ENCODE data around the gene UBAP1L.
"Not testable (repeated sequence)": the region's sequence is repeated elsewhere in the genome, so short reads cannot be mapped to it uniquely, and the experiment has no call there.

Gene UBAP1L

DNA sequence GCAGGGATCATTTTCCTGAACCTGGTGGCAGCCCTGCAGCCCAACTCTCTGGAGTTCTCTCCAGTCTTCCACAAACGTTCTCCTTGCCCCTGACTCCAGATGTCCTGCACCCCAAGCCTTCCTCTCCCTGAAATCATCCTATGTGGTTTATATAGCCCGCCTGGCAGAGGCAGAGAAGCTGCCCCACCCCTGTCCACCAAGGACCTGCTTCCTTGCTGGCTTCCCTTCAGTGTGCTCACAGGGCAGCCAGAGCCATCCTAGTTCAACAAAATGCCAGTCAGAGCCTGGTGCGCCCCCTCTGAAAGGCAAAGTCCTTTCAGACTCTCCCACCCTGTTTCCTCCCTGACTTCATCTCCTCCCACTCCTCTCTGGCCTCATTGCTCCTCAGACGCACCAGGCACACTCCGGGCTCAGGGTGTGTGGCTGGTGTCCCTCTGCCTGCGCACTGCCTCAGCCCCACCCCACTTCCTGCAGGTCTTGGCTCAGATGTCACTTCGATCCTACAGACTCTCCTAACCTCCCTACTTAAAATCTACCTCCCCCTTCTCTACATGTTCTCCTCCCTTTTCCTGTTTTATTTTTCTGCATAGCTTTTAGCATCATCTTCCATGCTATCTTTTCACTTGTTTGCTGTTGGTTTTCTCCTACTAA, 32.6 kb downstream of the UBAP1L start:
- no peak for DNase-seq

- no peak for DNase-seq
Observed at GRCh38 chr15:65081758-65082157, 33.2 kb downstream of the UBAP1L start.

GRCh38 chr15:65081270-65081669, 33.7 kb downstream of the UBAP1L start:
- no peak for DNase-seq

- DNase-seq = no peak
Observed at GRCh38 chr15:65079580-65079979, 35.4 kb downstream of the UBAP1L start.

GRCh38 chr15:65077981-65078352, 37.0 kb downstream of the UBAP1L start:
- no peak for DNase-seq

- DNase-seq = no peak
Observed at GRCh38 chr15:65077291-65077980, 37.6 kb downstream of the UBAP1L start.

- no peak for DNase-seq
Observed at GRCh38 chr15:65076486-65077290, 38.3 kb downstream of the UBAP1L start, which contains the start of gene KBTBD13. TSS of gene KBTBD13 (plus strand) at chr15:65076746. CDS start at chr15:65076816, 70 bp downstream.

- DNase-seq = not testable (repeated sequence)
Observed at GRCh38 chr15:65075607-65076395, 39.2 kb downstream of the UBAP1L start.

- not testable (repeated sequence) for DNase-seq
Observed at GRCh38 chr15:65074946-65075345, 40.1 kb downstream of the UBAP1L start.

GRCh38 chr15:65072617-65073016, 42.4 kb downstream of the UBAP1L start:
- DNase-seq = no peak

- no peak for DNase-seq
Observed at GRCh38 chr15:65072027-65072426, 43.0 kb downstream of the UBAP1L start.

DNA sequence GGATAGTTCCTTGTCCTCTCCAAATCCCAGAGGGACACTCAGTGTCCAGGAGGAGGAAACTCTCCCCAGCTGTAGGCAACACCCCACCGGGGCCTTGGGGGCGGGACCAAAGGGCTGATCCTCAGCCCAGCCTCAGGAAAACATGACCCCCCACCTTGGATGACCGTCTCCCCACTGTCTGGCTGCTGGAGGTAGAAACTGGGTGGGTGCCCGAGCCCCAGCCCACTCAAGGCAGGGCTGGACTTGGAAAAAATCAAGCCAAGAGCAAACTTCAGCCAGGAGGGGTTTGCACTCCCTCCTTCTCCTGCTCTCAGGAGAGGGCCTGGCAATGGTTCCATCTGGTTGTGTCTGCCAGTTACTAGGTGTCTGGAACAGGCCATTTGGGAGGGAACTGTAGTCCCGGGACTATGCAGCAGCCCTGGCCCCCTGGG, 43.6 kb downstream of the UBAP1L start:
- DNase-seq = no peak

- no peak for DNase-seq
Observed at GRCh38 chr15:65069779-65070546, 45.0 kb downstream of the UBAP1L start.

GRCh38 chr15:65069179-65069578, 45.8 kb downstream of the UBAP1L start:
- DNase-seq = no peak

GRCh38 chr15:65068403-65068788, 46.6 kb downstream of the UBAP1L start:
- no peak for DNase-seq

GRCh38 chr15:65067645-65068402, 47.2 kb downstream of the UBAP1L start, which contains the start of gene RASL12:
TSS of gene RASL12 (minus strand) at chr15:65067991. CDS start at chr15:65067835, 156 bp downstream.
- no peak for DNase-seq

- DNase-seq = no peak
Observed at GRCh38 chr15:65067317-65067644, 47.7 kb downstream of the UBAP1L start.

DNA sequence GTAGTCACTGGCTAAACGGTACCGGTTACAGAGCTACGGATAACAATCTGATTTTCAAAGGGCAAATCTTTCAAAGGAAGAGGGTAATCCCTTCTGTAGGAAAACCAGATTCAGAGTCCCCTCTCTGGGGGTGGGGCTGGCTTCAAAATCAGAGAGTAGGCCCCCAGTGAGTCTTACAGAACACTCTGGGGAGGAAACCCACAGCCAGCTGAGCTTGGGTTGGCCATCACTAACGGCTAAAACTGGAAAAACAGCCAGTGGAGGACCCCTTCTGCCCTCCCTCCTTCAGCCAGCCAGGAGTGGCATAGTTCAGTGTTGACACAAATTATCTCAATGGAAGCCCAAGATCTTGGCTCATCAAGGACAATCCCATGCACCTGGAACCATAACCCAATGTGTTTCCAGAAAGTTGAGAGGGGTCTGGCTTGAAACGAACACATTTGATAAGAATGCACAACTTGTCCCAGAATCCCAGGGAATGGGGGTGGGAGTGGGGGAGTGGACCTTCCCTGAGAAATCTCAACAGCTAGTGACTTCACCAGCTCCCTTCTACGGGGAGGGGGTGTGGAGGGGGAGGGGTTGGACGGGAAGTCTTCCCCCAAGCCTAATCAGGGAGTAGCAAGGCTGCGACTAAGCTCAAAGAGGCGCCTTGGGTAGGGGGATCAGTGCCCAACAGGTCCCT, 48.2 kb downstream of the UBAP1L start:
- no peak for DNase-seq

GRCh38 chr15:65066001-65066634, 48.9 kb downstream of the UBAP1L start:
- DNase-seq = no peak

DNA sequence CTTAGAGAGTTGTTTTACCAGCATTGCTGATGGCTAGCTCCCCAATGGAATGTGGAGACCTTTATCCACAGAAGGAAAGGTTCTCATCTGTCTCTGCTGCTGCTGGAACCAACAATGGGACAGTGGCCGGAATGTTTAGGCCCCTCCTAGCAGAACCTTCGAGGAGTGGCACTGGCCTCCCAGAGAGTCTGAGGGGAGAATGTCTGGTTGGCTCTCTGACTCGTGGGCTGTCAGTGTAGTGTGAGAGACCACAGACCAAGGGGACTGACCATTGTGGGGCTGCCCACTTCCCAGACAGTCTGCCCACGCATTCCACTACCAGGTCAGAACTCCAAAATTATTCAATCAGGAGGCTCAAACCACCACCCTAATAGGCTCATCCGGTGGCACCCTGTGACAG, 52.3 kb downstream of the UBAP1L start:
- no peak for DNase-seq

Measured in cortex of kidney (tissue), 1 donor.